K562 (cell line): ENCODE measurements around the gene LMBRD1. TPM values are rescaled to one million over a fixed set of nuclear protein-coding genes. Genes with fewer than 3 reads are reported as not detected.

Experiments used
- HDAC6 ChIP-seq: IDR thresholded peaks from 2 replicates; pipeline ENCODE4 v1.6.1; 2012; ENCODE audit warnings: low read depth, mild to moderate bottlenecking, control low read depth, inconsistent platforms, low read length, moderate library complexity
- SRSF1 ChIP-seq: fragments of 200-400 bp; formaldehyde crosslinking; IDR thresholded peaks from 2 replicates; pipeline ENCODE4 v1.6.1; 2017; ENCODE audit warnings: mild to moderate bottlenecking, low read depth, low read length, moderate library complexity
- ZHX1 ChIP-seq: fragments of 150-350 bp; conservative IDR thresholded peaks from 2 replicates; pipeline ENCODE4 v1.6.1; 2014; ENCODE audit warnings: low read length
- ZNF407 ChIP-seq: fragments of 450-650 bp; IDR thresholded peaks from 2 replicates; pipeline ENCODE4 v1.6.1; 2016; ENCODE audit warnings: low read depth
- ZNF436 ChIP-seq: fragments of 250-450, 450-650 bp; sonication (Bioruptor Pico); formaldehyde crosslinking; IDR thresholded peaks from 2 replicates; pipeline ENCODE4 v1.7.0; 2020; ENCODE audit warnings: mild to moderate bottlenecking
- ZNF507 ChIP-seq: conservative IDR thresholded peaks from 2 replicates; pipeline ENCODE4 v1.6.1; 2017; ENCODE audit warnings: missing genetic modification characterization, missing compliant biosample characterization
- polyA plus RNA-seq, 8 experiments: library from polyadenylated mRNA; depleted of rRNA in 4 of 8; stranded (reverse) in 5 of 8; unstranded in 3 of 8; fragments of >200 nt; fragmentation: Nextera tagmentation in 2 of 8; fragmentation: Illumina TruSeq in 1 of 8; extraction: Ambion mirVana in 2 of 8; extraction: Trizol in 1 of 8; gene quantifications; 2 replicates each; pipeline versions ENCODE4 v1.2.1 to v1.2.3, GENCODE V29; 2011 to 2014; ENCODE audit warnings: inconsistent platforms in 1 of 8, missing spikeins in 1 of 8
- total RNA-seq, 7 experiments: library from RNA; depleted of rRNA in 6 of 7; stranded (reverse); fragments of >200 nt in 6 of 7; fragmentation: Illumina TruSeq in 2 of 7; extraction: Trizol in 2 of 7; gene quantifications; 2 replicates each; pipeline versions ENCODE4 v1.2.1 to v1.2.3, GENCODE V29; 2011 to 2021; ENCODE audit warnings: low replicate concordance in 1 of 7
- TF ChIP-seq, protein P1 (sequence below): IDR thresholded peaks from 2 replicates; pipeline ENCODE4 v1.6.1; 2011; ENCODE audit not compliant: insufficient read length; ENCODE audit errors: extremely low read depth
- TF ChIP-seq, protein P2 (sequence below): fragments of 250-450 bp; sonication (Bioruptor Pico); IDR thresholded peaks from 2 replicates; pipeline ENCODE4 v1.4.0; 2020; ENCODE audit warnings: mild to moderate bottlenecking

LMBRD1 gene
- total and polyA plus RNA-seq, 9 of the 15 experiments (the other 6 are each of a cell fraction or from before 2014, with no cell fraction given), result 14.0 to 85.2 (median 26.5) TPM

GRCh38 chr6:69665437-69665836 is 131.4 kb downstream of the LMBRD1 start (continued):
- TF ChIP-seq, protein P1, sequence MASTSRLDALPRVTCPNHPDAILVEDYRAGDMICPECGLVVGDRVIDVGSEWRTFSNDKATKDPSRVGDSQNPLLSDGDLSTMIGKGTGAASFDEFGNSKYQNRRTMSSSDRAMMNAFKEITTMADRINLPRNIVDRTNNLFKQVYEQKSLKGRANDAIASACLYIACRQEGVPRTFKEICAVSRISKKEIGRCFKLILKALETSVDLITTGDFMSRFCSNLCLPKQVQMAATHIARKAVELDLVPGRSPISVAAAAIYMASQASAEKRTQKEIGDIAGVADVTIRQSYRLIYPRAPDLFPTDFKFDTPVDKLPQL, result no peak
- TF ChIP-seq, protein P2, sequence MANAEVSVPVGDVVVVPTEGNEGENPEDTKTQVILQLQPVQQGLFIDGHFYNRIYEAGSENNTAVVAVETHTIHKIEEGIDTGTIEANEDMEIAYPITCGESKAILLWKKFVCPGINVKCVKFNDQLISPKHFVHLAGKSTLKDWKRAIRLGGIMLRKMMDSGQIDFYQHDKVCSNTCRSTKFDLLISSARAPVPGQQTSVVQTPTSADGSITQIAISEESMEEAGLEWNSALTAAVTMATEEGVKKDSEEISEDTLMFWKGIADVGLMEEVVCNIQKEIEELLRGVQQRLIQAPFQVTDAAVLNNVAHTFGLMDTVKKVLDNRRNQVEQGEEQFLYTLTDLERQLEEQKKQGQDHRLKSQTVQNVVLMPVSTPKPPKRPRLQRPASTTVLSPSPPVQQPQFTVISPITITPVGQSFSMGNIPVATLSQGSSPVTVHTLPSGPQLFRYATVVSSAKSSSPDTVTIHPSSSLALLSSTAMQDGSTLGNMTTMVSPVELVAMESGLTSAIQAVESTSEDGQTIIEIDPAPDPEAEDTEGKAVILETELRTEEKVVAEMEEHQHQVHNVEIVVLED (CRISPR knock-in tag), result no peak
- no peak for TF ChIP-seq ZHX1
- TF ChIP-seq HDAC6, result no peak
- no peak for TF ChIP-seq ZNF507 (tag)
- no peak for TF ChIP-seq ZNF407
- no peak for TF ChIP-seq ZNF436 (CRISPR knock-in tag)
- no peak for TF ChIP-seq SRSF1
